Metanephros (tissue), 1 donor: ENCODE data around the gene FRMD4B. TPM values are rescaled to one million over a fixed set of nuclear protein-coding genes. Genes with fewer than 3 reads are reported as not detected.

Source experiments
- total RNA-seq: library from RNA; depleted of rRNA; stranded (reverse); fragments of >200 nt; gene quantifications from one replicate; pipeline ENCODE4 v1.2.3, GENCODE V29; 2014

FRMD4B gene
- 54.9 TPM for total RNA-seq

DNA sequence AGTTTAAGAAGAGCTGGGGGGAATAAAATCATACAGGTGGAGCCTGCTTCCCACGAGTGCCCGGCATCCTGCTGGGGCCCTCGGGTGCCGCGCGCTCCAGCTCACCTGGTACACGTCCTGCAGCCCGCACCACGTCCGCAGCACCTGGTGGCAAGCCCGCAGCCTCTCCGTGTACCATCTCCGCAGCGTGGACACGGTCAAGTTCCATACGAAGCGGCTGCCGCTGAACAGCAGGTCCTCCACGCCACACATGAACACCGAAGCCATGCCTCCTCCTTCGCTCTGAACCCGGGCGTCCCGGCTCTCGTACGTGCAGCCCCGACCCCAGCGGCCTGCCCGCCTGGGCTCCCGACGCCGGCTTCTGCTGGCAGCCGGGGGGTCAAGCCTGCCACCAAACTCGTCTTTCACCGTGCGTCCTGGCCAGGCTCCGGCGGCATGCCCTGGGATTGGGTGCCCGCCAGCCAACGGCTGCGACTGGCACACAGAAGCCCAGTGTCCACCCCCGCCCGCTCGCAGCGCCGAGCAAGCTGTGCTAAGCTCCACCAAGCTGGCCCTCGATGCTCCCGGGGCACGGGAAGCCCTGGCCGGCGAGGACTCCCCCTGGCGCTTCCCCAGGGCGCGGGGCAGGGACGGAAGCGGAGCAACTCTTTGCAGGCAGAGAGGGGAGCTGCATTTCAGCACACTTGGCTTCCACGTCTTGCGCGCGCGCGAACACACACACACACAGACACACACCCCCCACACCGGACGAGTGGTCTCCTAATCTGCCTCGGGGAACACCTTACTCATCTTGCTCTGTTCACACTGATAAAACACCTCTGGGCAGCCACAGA lies at the start of gene FRMD4B:
Gene FRMD4B, minus strand, starts transcription at position 366 of the 833 bp plus-strand sequence. Its CDS starts 99 bp downstream, at position 267.

DNA sequence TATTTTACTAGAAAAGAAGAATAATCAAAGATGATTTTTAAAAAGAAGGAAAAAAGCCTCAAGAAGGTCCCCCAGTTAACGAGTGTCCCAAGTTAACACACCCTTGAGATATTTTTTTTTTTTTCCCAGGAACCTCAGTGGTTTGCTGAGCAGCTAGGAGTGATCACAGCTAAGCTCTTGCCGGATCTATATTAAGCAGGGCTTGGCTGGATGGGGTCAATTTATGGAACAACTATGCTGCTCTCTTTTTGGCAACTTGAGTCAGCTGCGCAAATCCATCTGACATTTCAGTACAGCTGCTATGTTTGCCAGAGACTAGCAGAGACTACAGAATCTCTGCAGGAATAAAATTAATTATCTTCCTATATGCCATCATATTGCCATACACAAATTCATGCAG lies 263.5 kb downstream of the FRMD4B start, which contains the start of gene LMOD3:
Gene LMOD3, minus strand, starts transcription at position 193 of the 400 bp plus-strand sequence. CDS start 209 bp downstream, outside the sequence.

